OCI-M1 (cell line): ENCODE data around the gene GPBP1L1.
"Not testable (repeated sequence)": the region's sequence is repeated elsewhere in the genome, so short reads cannot be mapped to it uniquely, and the experiment has no call there.

Source experiments
- DNase-seq: peaks from one replicate; lab custom pipeline; 2025; lab: John Stamatoyannopoulos, UW

GPBP1L1 gene, protein sequence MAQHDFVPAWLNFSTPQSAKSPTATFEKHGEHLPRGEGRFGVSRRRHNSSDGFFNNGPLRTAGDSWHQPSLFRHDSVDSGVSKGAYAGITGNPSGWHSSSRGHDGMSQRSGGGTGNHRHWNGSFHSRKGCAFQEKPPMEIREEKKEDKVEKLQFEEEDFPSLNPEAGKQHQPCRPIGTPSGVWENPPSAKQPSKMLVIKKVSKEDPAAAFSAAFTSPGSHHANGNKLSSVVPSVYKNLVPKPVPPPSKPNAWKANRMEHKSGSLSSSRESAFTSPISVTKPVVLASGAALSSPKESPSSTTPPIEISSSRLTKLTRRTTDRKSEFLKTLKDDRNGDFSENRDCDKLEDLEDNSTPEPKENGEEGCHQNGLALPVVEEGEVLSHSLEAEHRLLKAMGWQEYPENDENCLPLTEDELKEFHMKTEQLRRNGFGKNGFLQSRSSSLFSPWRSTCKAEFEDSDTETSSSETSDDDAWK

DNA sequence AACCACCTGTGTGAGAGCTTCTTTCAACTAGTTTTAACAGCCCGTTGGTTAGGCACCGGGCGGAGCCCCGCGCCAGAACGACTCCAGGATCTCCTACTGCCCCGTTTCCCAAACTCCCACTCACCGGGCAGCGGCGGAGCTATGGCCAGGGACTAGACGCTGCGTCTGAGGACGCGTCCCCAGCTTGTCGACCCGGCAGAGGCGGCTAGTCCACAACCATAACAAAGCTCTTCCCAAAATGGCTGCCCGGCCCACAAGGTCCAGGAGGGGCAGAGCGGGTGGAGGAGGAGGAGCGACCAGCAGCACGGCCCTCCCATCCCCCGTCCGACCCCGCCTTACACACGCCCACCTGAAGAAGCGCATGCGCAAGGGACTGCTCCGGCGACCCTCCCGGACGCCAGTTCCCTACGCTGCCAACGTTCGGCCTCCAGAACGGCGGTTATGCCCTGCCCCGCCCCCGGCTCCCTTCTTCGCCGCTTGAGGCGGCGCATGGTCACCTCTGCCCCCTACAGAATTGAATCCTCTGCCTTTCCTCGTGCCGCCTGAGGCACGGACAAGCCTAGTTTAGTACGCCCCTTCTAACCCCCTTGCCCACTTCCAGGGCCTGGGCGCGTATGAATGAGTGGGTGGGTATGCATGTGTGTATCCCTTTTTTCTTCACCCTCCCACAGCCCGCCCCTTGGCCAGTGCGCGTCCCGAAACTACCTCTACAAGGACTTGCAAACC, at the start of gene GPBP1L1:
GPBP1L1 (minus strand) TSS at position 246 of the 726 bp plus-strand sequence. CDS start 27,446 bp downstream, outside the sequence.
- peak; percentile 97 for DNase-seq

DNA sequence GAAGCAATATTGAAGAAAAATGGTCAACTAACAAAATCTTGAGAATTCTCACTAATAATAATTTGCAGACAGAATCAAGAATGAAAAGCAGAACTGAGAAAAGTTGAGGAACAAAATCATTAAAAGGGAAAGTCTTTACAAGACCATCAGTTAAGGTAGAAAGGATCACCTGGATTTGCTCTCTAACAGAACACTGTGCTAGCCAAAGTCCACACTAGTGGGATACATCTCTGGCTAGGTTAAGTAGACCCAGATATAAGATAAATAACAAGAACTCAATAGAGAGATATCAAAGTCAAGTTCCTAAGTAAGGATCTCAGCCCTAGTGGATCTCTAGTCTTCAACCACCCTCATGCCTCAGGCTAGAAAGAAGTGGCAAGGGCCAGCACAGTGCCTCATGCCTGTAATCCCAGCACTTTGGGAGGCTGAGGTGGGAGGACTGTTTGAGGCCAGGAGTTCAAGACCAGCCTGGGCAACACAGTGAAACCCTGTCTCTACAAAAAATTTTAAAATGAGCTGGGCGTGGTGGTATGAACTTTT, 44.5 kb upstream of the GPBP1L1 start:
- DNase-seq = no peak

DNA sequence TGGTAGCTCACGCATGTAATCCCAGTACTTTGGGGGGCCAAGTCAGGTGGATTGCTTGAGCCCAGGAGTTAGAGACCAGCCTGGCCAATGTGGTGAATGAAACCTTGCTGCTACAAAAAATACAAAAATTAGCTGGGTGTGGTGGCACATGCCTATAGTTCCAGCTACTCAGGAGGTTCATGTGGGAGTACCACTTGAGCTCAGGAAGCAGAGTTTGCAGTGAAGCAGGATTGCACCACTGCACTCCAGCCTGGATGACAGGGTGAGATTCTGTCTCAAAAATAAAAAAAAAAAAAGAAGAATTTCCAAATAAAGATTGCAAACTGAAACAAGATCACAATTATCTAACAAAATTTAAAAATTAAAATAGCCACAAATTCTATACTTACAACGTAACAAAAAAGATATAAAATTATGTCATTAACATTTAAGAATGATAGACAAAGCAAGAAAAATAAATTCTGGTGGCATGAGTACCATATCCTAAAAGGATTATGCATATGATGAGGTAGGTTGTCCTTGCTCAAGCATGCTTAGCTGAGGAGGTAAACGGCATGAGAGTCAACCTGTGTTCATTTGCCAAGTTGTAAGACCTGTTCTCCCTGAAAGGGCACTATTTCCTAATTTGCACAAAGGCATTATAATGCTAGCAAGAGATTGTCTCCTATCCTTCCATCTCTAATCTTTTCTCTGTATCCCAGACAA, 43.9 kb upstream of the GPBP1L1 start:
- no peak for DNase-seq

DNA sequence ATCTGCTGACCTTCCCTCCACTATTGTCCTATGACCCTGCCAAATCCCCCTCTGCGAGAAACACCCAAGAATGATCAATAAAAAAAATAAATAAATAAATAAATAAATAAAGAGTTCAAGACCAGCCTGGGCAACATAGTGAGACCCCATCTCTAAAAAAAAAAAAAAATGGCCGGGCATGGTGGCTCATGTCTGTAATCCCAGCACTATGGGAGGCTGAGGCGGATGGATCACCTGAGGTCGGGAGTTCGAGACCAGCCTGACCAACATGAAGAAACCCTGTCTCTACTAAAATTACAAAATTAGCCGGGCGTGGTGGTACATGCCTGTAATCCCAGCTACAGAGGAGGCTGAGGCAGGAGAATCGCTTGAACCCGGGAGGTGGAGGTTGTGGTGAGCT, 39.7 kb upstream of the GPBP1L1 start:
- not testable (repeated sequence) for DNase-seq

DNA sequence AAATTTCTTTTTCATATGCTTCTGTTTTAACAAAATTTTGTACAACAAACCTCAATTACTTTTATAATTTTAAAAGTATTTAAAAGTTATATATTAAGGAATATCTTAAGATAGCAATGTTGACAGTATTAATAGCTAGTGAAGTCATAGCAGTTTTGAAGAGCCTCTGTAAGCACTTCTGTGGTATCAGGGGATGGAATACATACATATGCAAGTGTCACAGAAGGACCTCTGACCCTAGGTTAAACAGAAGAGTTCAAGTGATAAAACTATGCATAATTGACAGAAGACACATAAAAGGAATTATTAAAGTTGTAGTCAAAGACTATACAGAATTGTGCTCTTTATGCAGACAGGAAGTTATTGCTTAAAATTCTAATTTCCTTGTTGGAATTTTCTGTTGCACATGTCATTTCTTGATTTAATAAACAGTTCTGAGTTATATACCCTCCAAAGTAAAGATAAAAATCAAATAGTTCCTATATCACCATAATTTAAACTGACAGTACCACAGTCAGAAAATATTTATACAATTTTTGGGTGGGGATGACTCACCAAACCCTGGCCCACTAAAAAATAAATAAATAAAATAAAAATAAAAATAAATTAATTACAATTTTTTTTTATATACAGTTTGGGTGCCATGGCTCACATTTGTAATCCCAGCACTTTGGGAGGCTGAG, 37.1 kb upstream of the GPBP1L1 start:
- DNase-seq = peak; percentile 10

DNA sequence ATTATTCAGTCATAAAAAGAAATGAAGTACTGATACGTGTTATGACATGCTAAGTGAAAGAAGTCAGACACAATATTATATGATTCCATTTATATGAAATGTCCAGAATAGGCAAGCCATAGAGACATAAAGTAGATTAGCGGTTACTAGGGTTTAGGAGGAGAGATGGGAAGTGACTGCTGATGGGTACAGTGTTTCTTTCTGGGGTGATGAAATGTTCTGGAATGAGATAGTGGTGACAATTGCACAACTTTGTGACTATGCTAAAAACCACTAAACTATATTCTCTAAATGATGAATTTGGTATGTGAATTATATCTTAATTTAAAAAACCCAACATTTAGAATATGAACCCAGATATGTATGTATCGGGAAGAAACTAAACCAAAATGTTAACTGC, 36.5 kb upstream of the GPBP1L1 start:
- peak; percentile 61 for DNase-seq

DNA sequence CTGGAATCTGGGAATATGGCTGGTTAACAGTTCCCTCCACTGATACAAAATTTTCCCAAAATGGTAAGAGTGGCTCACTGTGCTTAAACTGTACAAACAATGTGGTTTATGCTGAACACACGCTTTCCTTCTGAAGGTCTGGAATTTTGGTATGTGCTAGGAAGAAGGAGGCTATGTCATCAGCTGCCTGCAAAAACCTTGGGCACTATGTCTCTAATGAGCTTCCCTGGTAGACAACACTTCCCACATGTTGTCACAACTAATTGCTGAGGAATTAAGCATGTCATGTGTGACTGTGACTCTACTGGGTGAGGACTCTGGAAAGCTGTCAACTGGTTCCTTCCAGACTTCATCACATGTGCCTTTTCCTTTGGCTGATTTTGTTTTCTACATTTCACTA, 34.9 kb upstream of the GPBP1L1 start:
- no peak for DNase-seq

DNA sequence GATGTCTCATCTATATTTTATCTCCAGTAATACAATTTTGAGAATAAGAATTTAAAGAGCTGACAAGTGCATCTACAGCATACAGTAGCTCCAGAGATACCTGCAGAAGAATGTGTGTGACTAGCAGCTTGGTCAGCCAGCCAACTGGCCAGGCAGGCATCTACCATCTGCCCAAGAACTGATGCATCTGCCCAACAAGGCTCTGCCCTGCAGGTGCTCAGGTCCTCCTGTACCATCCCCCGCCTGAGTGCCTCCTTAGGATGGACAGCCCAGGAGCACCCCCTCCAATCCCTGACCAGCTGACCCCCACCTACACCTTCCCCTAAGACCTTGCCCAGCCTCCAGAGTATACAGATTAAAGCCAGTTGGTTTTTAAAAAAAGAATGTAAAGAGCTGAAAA, 32.0 kb upstream of the GPBP1L1 start:
- DNase-seq = no peak

DNA sequence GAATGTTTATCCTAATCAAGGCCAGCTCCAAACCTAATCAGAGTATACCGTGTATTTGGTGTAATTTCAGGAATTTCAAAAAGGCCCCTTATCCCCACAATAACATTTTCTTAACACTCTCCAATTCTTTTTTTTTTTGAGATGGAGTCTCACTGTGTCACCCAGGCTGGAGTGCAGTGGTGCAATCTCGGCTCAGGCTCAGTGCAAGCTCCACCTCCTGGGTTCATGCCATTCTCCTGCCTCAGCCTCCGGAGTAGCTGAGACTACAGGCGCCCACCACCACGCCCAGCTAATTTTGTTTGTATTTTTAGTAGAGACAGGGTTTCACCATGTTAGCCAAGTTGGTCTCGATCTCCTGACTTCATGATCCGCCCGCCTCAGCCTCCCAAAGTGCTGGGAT, 31.1 kb upstream of the GPBP1L1 start:
- not testable (repeated sequence) for DNase-seq

DNA sequence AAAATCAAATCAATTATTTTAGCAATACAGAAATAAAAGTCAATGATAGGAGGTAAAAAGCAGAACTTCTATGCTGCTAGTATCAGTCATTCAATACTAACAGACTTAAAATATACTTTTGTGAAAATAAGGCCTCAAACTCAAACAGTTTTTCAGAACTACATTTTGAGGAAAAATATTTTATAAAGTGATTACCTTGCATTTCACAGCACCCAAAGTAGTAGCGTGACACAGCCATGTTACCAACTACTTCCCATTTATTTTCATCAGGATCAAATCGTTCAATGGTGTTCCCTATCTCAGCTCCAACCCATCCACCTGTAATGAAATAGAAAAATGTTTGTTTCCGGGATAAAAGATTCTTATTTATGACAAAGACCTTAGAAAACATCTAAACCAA, 30.4 kb upstream of the GPBP1L1 start:
- DNase-seq = no peak

DNA sequence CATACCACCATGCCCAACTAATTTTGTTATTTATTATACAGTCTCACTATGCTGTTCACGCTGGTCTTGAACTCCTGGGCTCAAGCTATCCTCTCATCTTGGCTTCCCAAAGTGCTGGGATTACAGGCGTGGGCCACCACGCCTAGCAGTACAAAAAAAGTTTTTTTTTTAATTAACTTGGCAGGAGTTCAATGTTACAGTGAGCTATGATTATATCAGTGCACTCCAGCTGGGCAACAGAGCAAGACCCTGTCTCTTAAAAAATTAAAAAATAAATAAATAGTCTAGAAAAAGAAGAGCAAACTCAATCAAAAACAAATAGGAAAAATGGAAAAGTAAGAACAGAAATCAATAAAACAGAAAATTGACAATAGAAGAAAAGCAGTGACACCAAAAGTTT, 27.4 kb upstream of the GPBP1L1 start:
- no peak for DNase-seq

DNA sequence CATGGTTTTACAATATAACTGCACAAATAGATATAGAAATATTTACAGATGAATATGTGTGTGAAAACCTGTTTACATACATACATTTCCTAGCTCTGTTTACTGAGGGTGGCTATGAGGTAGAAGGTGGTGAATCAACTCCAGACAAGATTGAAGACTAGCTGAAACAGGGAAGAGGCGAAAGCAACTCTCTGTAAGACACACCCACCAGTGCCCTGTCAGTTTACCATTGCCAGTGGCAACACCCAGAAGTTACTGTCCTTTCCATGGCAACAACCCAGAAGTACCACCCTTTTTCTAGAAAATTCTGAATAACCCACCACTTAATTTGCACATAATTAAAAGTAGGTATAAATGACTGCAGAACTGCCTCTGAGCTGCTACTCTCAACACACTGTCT, 18.3 kb upstream of the GPBP1L1 start:
- no peak for DNase-seq

DNA sequence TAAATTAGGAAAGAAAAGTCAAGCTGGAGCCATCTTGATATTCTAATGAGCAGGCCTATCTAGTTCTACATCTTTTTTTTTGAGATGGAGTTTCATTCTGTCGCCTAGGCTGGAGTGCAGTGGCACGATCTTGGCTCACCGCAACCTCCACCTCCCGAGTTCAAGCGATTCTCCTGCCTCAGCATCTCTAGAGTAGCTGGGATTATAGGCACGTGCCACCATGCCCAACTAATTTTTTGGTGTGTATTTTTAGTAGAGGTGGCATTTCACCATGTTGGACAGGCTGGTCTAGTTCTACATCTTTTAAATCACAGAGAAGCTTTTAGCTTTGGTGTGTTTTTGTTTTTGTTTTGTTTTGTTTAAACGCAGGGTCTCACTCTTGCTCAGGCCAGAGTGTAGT, 8.5 kb upstream of the GPBP1L1 start:
- no peak for DNase-seq

DNA sequence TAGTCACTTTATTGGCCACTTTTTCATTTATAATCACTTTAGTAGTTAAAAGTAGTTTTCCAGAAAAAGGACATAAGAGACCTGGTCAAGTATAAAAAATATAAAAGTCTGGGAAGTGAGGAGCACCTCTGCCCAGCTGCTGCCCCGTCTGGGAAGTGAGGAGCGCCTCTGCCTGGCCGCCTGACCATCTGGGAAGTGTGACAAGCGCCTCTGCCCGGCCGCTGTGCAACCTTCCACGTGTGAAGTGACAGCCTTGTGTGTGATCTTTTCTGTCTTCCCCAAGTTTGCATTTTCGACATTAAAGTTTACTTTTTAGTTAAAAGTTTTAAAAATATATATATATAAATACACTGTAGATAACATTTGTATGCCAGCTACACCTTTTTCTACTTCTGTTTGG, 7.5 kb upstream of the GPBP1L1 start:
- not testable (repeated sequence) for DNase-seq

DNA sequence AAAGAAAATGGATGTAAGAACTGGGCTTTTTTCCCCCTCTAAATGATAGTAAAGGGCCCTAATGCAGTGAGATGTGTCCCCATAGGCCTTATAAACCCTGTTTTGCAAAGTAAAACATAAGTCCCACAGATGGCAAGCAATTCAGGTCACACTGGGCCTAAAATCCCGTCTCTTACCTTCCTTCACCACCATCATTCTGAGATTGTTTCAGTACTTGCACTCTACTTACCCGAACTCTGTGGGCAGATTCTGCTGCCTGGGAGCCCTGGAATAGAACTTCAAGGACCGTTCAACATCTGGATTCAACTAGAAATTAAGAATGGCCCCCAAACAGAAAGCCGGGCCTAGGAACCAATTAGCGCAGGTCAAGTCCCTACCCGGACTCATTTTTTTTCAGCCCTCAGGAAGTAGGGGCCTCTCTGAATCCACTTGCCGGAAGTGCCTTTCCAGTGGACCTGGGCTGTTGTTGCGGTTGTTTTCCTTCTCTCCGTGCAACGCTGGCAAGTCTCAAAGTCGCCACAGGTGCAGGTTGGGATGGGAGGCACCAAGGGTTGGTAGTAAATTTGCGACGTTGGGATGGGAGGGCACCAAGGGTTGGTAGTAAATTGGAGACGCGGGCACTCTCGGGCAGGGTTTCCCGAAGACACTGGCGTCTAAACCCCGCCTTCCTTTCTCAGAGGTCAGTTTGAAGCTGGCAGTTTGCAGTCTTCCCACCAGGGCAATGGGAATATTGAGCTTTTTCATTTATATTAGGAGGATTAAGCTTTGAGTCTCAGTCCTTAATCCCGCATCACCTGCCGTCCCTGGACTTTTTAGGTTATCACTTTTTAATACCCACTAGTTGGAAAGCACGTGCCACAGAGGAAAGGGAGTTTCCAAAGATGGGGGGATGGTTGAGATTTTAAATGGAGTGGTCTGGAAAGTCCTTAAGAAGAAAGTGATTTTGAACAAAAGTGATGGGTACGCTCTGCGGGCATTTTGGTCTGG, 1.7 kb upstream of the GPBP1L1 start, which contains the start of gene TMEM69:
TMEM69 (plus strand) TSS at position 428 of the 987 bp plus-strand sequence. CDS start 2,888 bp downstream, outside the sequence.
- DNase-seq = peak; percentile 94

DNA sequence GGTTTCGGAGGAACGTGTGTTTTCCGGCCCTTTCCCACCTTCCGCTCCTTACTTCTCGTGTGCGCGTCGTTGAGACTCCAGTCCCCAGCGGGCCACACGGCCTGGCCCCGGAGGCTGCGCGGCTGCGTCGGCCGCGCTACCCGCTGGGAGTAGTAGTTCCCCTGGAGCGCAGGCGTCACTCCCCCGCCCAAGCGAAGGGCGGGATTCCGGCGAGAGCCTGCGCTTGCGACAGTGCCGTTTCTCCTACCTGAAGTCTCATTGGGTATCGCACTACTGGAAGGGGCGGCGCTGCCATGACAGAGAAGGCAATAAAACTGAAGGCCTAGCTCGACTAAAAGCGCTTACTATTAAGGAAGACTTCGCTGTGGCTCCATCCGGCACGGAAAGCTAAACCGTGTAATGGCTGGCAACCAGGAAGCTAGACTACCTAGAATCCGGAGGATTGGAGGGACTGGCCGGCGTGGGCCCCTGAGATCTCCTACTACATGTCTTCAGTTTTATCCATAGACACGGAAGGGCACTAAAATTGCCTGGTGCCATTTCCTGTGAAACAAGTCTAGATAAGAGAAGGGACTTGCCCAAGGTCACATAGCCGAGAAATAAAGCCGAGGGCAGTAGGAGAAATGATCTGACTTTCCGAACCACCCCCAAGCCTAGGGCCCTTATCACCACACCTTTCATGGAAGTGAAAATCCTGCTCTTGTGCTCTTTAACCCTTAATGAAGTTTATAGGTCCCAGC, 851 bp upstream of the GPBP1L1 start:
- DNase-seq = peak; percentile 99

DNA sequence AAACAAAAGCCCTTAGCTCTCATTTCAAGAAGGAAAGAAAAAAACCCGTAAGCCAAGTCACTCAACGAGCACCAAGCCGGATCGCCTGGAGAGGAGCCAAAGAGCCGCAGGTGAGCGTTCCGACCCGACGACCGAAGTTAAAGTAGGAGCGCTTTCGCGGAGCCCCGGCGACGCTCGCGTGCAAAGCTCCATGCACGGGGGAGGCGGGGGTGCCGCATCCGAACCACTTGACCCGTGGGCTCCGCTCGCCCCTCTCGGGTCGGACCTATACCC, 382 bp downstream of the GPBP1L1 start:
- peak; percentile 81 for DNase-seq

DNA sequence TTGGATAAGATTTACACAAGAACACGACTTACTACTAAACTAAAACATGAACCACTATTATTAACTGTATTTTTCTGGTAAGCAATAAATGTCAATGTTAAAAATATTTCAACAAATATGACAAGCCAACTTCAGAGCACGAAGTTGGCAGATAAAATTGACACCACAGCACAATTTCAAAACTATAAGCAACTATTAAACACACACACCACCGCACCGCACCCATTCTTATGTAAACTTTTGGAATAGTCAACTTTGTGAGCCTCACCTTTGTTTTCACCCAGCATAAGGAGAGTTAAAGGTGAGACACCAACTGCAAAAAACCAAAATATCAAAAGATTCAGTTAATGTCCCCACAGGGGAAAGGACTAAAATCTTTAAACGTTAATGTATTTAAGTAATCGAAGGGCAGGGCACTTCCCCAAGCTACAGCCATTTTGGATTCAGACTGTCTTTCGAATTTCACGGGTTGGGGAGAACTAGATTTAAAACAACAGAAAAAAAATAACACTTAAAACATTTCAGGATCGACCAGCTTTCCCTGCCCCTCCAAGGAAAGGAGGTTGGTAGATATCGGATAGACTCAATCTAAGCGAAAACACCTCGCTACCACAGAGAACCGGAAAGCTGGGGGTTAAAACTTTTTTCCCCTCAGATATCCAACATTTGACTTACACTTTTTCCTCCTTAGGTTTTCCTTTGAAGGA, 872 bp downstream of the GPBP1L1 start:
- peak; percentile 71 for DNase-seq

DNA sequence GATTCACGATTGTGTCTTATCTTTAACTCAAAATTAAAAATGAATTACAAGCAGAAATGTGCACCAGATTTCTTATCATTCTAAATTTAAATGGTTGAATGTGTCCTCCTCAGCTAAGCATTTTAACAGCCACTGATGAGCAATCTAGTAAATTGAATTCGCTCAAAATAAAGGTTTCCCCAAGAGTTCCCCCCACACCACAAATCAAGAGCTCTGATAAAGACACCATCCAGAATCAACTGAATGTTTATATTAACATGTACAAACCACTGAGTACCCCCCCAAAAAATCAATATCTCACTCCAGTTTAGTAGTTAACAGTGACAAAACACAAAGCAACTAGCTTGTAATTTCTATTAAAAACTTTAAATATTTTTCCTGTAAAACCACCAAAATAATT, 1.9 kb downstream of the GPBP1L1 start:
- DNase-seq = no peak
